Breast epithelium (tissue), 3 donors: ENCODE data around the gene GATC.

Experiments
- CTCF ChIP-seq, 3 donors: fragments of 450-650 bp; IDR thresholded peaks; one replicate each; pipeline ENCODE4 v1.5.1; 2016 to 2017; ENCODE audit warnings: antibody characterized with exemption in 3 of 3, mild to moderate bottlenecking in 3 of 3, moderate library complexity in 3 of 3
- POLR2A ChIP-seq: fragments of 450-650 bp; IDR thresholded peaks from one replicate; pipeline ENCODE4 v1.6.1; 2016; ENCODE audit warnings: antibody characterized with exemption, mild to moderate bottlenecking, moderate library complexity

DNA sequence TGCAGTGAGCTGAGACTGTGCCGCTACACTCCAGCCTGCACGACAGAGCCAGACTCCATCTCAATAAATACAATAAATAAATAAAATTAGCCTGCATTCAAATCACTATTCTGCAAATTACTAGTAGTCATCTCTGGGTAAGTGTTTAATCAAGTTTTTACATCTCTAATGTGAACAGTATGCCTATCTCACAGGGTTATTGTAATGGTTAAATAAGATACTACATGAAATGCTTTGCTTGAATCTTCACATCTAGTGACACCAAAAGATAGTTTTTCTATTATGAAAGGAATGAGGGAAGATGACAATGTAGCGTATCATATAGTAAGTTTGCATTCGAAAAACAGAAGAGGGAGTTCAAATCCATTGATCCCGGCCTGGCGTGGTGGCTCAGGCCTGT is 21.2 kb downstream of the GATC start:
- no peak for TF ChIP-seq CTCF (IDR thresholded peaks at IDR 0.05)
- TF ChIP-seq POLR2A = no peak
